Uterus (tissue), 4 donors: ENCODE measurements around the gene SLC25A22. TPM values are rescaled to one million over a fixed set of nuclear protein-coding genes. Genes with fewer than 3 reads are reported as not detected.

Experiments
- DNase-seq, 2 donors: peaks; one replicate each; pipeline ENCODE4 v3.0.0-alpha.2; 2019 to 2020
- H3K27ac ChIP-seq, 2 donors: fragments of 200-600 bp; sonication (generic); 1 replicate in 1 of 2; 2 replicates in 1 of 2; pipeline ENCODE4 v1.5.1; 2016 to 2018
- H3K27me3 ChIP-seq, 2 donors: fragments of 200-600 bp; sonication (generic); one replicate each; pipeline ENCODE4 v1.5.1; 2018 to 2019; ENCODE audit warnings: control low read depth in 1 of 2
- H3K36me3 ChIP-seq, 2 donors: fragments of 200-600 bp; sonication (generic); one replicate each; pipeline ENCODE4 v1.5.1; 2019; ENCODE audit warnings: control low read depth in 1 of 2
- H3K4me1 ChIP-seq, 2 donors: fragments of 200-600 bp; sonication (generic); one replicate each; pipeline ENCODE4 v1.5.1; 2018 to 2019; ENCODE audit warnings: control low read depth in 1 of 2
- H3K4me3 ChIP-seq, 2 donors: fragments of 200-600 bp; sonication (generic); 1 replicate in 1 of 2; 2 replicates in 1 of 2; pipeline ENCODE4 v1.5.1; 2018 to 2019; ENCODE audit warnings: mild to moderate bottlenecking in 1 of 2
- H3K9me3 ChIP-seq, 2 donors: fragments of 200-600 bp; sonication (generic); one replicate each; pipeline ENCODE4 v1.5.1; 2019; ENCODE audit warnings: control low read depth in 1 of 2
- POLR2A ChIP-seq, 2 donors: fragments of 450-650 bp; IDR thresholded peaks; one replicate each; pipeline ENCODE4 v1.6.1; 2016; ENCODE audit warnings: antibody characterized with exemption in 2 of 2, mild to moderate bottlenecking in 1 of 2, moderate library complexity in 1 of 2
- intact Hi-C: fragments of 100-400 bp; cut with DNase I; formaldehyde crosslinking; loops from one replicate; pipeline ENCODE4 v1.15.1; 2023; ENCODE audit warnings: low total_unique reads
- total RNA-seq, 4 donors: library from RNA; depleted of rRNA in 3 of 4; stranded (reverse); fragments of >200 nt in 3 of 4; gene quantifications; one replicate each; pipeline versions ENCODE4 v1.1.0 to v1.2.4, GENCODE V29; 2014 to 2023
- TF ChIP-seq, protein P1 (sequence below), 4 experiments: fragments of 200-600 bp in 2 of 4; fragments of 450-650 bp in 2 of 4; sonication (generic) in 2 of 4; IDR thresholded peaks; one replicate each; pipeline ENCODE4 v1.5.1; 2016 to 2019; ENCODE audit warnings: antibody characterized with exemption in 4 of 4, mild to moderate bottlenecking in 2 of 4, moderate library complexity in 1 of 4
- donor health status: DM: yes; HTN: yes; CAD: no.

SLC25A22 gene
- total RNA-seq, 4 donors from 2014 or later = 0.29 to 20.8 (median 5.4) TPM

- intact Hi-C loops = no loop called here
- no peak overlapping the region for H3K4me3 ChIP-seq
- no peak for DNase-seq
- no peaks in the 10 kb centered on the region for H3K36me3 ChIP-seq
- TF ChIP-seq, protein P1, sequence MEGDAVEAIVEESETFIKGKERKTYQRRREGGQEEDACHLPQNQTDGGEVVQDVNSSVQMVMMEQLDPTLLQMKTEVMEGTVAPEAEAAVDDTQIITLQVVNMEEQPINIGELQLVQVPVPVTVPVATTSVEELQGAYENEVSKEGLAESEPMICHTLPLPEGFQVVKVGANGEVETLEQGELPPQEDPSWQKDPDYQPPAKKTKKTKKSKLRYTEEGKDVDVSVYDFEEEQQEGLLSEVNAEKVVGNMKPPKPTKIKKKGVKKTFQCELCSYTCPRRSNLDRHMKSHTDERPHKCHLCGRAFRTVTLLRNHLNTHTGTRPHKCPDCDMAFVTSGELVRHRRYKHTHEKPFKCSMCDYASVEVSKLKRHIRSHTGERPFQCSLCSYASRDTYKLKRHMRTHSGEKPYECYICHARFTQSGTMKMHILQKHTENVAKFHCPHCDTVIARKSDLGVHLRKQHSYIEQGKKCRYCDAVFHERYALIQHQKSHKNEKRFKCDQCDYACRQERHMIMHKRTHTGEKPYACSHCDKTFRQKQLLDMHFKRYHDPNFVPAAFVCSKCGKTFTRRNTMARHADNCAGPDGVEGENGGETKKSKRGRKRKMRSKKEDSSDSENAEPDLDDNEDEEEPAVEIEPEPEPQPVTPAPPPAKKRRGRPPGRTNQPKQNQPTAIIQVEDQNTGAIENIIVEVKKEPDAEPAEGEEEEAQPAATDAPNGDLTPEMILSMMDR (IDR thresholded peaks at IDR 0.05) = no peak
- TF ChIP-seq POLR2A (IDR thresholded peaks at IDR 0.05) = no peak
- no peaks in the 10 kb centered on the region for H3K27me3 ChIP-seq
- no peaks in the 10 kb centered on the region for H3K9me3 ChIP-seq
- peaks cover 0 to 11% of the 10 kb centered on the region in 2 donors for H3K4me1 ChIP-seq
- no peak overlapping the region for H3K27ac ChIP-seq
These were observed 5.3 kb upstream of the SLC25A22 start for GRCh38 chr11:803467-803742.

DNA sequence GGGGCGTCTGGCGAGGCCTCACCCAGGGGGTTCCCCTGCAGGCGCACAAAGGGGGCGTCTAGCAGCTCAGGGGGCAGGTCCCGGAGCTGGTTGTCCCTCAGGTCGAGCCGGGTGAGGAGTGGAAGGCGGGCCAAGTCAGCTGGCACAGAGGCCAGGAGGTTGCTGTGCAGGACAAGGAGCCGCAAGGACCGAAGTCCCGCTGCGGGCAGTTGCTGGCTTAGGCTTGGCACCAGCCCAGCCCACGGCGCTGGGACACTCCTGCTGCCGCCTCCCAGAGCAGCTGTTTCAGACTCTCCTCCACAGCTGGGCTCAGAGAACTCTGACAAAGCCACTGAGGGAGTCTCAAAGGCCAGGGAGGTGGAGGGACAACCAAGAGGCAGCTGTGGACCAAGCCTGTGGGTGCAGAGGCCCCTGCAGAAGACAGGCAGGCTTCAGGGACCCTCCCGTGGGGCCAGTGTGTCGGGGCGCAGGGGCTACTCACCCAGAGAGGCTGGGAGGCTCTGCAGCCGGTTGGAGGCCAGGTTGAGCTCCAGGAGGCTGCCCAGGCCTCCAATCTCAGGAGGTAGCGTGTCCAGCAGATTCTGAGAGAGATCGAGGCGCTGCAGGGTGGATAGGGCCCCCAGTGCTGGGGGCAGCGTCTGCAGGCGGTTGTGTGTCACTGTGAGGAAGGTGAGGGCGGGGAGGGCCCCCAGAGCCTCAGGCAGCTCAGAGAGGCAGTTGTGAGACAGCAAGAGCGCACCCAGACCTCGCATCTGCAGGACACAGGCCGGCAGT lies 4.8 kb upstream of the SLC25A22 start:
- TF ChIP-seq, protein P1 (IDR thresholded peaks at IDR 0.05) = no peak
- no peak for TF ChIP-seq POLR2A (IDR thresholded peaks at IDR 0.05)
- DNase-seq = no peak

DNA sequence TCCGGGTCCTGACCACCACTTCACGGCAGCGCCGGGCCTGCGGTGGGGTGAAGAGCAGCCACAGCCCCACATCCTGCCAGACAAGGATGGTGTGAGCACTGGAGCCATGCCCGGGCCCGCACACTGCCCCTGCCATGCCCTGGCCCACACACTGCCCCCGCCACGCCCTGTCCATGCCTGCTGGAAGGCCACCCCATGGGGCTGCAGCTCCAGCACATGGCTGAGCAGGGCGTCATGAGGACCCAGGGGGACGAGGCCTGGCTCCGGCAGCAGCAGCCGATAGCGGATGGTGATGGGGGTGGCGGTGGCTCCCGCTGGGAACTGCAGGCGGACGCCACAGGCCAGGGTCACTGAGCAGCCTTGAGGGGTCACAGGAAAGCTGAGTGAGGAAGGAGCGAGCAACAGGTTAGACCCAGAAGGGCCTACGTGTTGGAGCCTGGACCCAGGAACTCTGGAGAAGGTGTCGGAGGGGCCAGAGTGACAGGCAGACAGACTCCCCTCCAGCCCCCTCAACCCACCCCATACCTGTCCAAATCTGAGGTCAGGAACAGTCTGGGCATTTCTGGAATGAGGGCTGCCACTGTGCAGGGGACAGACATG lies 4.0 kb upstream of the SLC25A22 start:
- no peaks in the 10 kb centered on the region for H3K36me3 ChIP-seq
- TF ChIP-seq POLR2A (IDR thresholded peaks at IDR 0.05) = no peak
- TF ChIP-seq, protein P1 (IDR thresholded peaks at IDR 0.05) = no peak
- intact Hi-C loops = no loop called here
- no peak overlapping the region for H3K4me3 ChIP-seq
- H3K4me1 ChIP-seq = peaks cover 0 to 12% of the 10 kb centered on the region in 2 donors
- DNase-seq = no peak
- H3K27me3 ChIP-seq = no peaks in the 10 kb centered on the region
- no peak overlapping the region for H3K27ac ChIP-seq
- H3K9me3 ChIP-seq = no peaks in the 10 kb centered on the region

More for the DNA sequence above, 4.8 kb upstream of the SLC25A22 start:
- Histone ChIP-seq H3K36me3 (no peaks in the 10 kb centered on the region), H3K27me3 (no peaks in the 10 kb centered on the region), H3K4me1 (peaks cover 0 to 10% of the 10 kb centered on the region in 2 donors), H3K4me3 (no peak overlapping the region), H3K9me3 (no peaks in the 10 kb centered on the region), H3K27ac (no peak overlapping the region)
- intact Hi-C loops = no loop called here

DNA sequence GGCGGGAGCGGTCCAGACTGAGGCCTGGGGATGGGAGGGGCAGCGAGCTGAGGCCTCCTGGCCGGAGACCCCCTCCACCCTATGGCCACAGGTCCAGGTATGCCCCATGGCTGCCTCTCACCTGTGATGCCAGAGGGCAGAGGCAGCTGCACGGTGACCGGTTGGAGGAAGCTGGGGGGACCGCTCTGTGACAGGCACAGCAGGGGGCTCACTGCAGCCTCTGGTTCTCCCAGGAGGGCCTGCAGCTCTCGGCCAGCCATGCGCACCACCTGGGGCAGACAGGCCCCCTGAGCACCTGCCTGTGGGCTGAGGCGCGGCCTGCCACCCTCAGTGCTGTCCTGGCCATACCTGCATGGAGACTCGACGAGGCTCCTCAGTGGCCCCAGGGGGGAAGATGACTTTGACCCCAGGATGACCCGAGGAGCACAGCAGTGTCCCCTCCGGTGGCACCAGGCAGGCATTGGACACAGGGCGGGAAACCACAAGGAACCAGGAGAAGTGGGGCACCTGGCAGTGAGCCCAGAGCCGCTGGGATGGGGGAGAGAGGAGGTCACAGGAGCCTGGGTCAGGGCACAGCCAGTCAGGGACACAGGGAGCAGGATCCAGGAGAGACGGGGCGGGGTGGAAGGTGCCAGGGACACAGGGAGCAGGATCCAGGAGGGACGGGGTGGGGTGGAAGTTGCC lies 3.2 kb upstream of the SLC25A22 start:
- no peaks in the 10 kb centered on the region for H3K36me3 ChIP-seq
- no peak for TF ChIP-seq POLR2A (IDR thresholded peaks at IDR 0.05)
- TF ChIP-seq, protein P1 (IDR thresholded peaks at IDR 0.05) = no peak
- H3K4me1 ChIP-seq = peaks cover 6 to 20% of the 10 kb centered on the region in 2 donors
- H3K4me3 ChIP-seq = no peak overlapping the region
- intact Hi-C loops = no loop called here
- DNase-seq = no peak
- H3K27ac ChIP-seq = no peak overlapping the region
- H3K9me3 ChIP-seq = no peaks in the 10 kb centered on the region
- no peaks in the 10 kb centered on the region for H3K27me3 ChIP-seq

GRCh38 chr11:800473-800872 lies 2.4 kb upstream of the SLC25A22 start:
- H3K36me3 ChIP-seq = no peaks in the 10 kb centered on the region
- H3K4me3 ChIP-seq = no peak overlapping the region
- no peak overlapping the region for H3K27ac ChIP-seq
- TF ChIP-seq, protein P1 (IDR thresholded peaks at IDR 0.05) = no peak
- TF ChIP-seq POLR2A (IDR thresholded peaks at IDR 0.05) = no peak
- no peak for DNase-seq
- peaks cover 6 to 25% of the 10 kb centered on the region in 2 donors for H3K4me1 ChIP-seq
- intact Hi-C loops = no loop called here
- no peaks in the 10 kb centered on the region for H3K27me3 ChIP-seq
- no peaks in the 10 kb centered on the region for H3K9me3 ChIP-seq
